GM12878 (cell line): ENCODE measurements around the gene OLIG2. TPM values are rescaled to one million over a fixed set of nuclear protein-coding genes. Genes with fewer than 3 reads are reported as not detected.
A peak's percentile ranks its signal among the peaks of the same experiment; 100 is the strongest.

Source experiments
- ATAC-seq: fragments of 200-7000 bp; cut with Tn5 transposase; 3 replicates; pipeline ENCODE4 v1.9.1; 2020; ENCODE audit warnings: mild to moderate bottlenecking, moderate library complexity
- BruUV-seq: library from RNA; stranded (reverse); fragments of 400-500 nt; replicated peaks from 2 replicates; lab custom pipeline; 2021; lab: Mats Ljungman, UMichigan
- CTCF ChIA-PET: fragments of 300-600 bp; sonication (Branson Sonifier 250); formaldehyde crosslinking; extraction: SDS; loops from one replicate; lab custom pipeline; 2021; ENCODE audit warnings: inconsistent platforms; lab: Yijun Ruan, JAX
- POLR2A ChIA-PET: fragments of 350-600 bp; formaldehyde crosslinking; extraction: SDS; loops from one replicate; lab custom pipeline; 2021; ENCODE audit warnings: inconsistent platforms; lab: Charles Lee
- RAD21 ChIA-PET: fragments of 300-600 bp; sonication (Branson Sonifier 250); formaldehyde crosslinking; loops from one replicate; lab custom pipeline; 2023; ENCODE audit warnings: antibody characterized with exemption; ENCODE audit not compliant: unreplicated experiment; lab: Charles Lee
- SMC1A ChIA-PET: fragments of 300-600 bp; sonication (Branson Sonifier 250); formaldehyde crosslinking; loops from one replicate; lab custom pipeline; 2023; ENCODE audit not compliant: unreplicated experiment, uncharacterized antibody; lab: Charles Lee
- DNase-seq: peaks from one replicate; pipeline ENCODE4 v3.0.0-alpha.2; 2011; ENCODE audit warnings: low read depth, low spot score
- FAIRE-seq: peaks from 3 replicates; lab custom pipeline; 2011; peaks lifted over from hg19 to GRCh38; lab: Jason Lieb, UNC
- H2AFZ ChIP-seq: 2 replicates; pipeline ENCODE4 v1.6.0; 2011; ENCODE audit warnings: low read depth, low read length, control low read depth; ENCODE audit not compliant: control insufficient read depth
- H3K27ac ChIP-seq: 2 replicates; pipeline ENCODE4 v1.5.1; 2011; ENCODE audit warnings: control low read depth; ENCODE audit not compliant: control insufficient read depth, insufficient read depth
- H3K27me3 ChIP-seq, 2 experiments: replicated peaks in 1 of 2; 2 replicates each; pipeline versions ENCODE4 v1.6.0 to v1.6.1; 2011; ENCODE audit warnings: low read length in 1 of 2; ENCODE audit not compliant: control insufficient read depth in 2 of 2, insufficient read depth in 2 of 2
- H3K36me3 ChIP-seq, 2 experiments: 2 replicates each; pipeline ENCODE4 v1.5.1; 2011; ENCODE audit warnings: low read length in 1 of 2; ENCODE audit not compliant: control insufficient read depth in 2 of 2, insufficient read depth in 2 of 2
- H3K4me1 ChIP-seq: 2 replicates; pipeline ENCODE4 v1.6.1; 2011; ENCODE audit warnings: mild to moderate bottlenecking, low read length, moderate library complexity, mixed read lengths; ENCODE audit not compliant: control insufficient read depth, insufficient read depth
- H3K4me2 ChIP-seq: 2 replicates; pipeline ENCODE4 v1.6.0; 2011; ENCODE audit warnings: control low read depth; ENCODE audit not compliant: control insufficient read depth, insufficient read depth
- H3K4me3 ChIP-seq: fragments of 200-600 bp; sonication (generic); 2 replicates; pipeline ENCODE4 v1.5.1; 2016
- H3K79me2 ChIP-seq: 2 replicates; pipeline ENCODE4 v1.6.0; 2011; ENCODE audit warnings: low read length; ENCODE audit not compliant: control insufficient read depth, insufficient read depth
- H3K9ac ChIP-seq: 2 replicates; pipeline ENCODE4 v1.8.0; 2011; ENCODE audit warnings: low read length, control low read depth, mixed read lengths; ENCODE audit not compliant: control insufficient read depth, insufficient read depth
- H3K9me3 ChIP-seq: replicated peaks from 3 replicates; pipeline ENCODE4 v1.5.1; 2011; ENCODE audit warnings: mild to moderate bottlenecking, low read length; ENCODE audit not compliant: control insufficient read depth, insufficient read depth
- H4K20me1 ChIP-seq: 2 replicates; pipeline ENCODE4 v1.6.0; 2011; ENCODE audit not compliant: control insufficient read depth, insufficient read depth
- CBX3 ChIP-seq: fragments of 200-600 bp; sonication (generic); IDR thresholded peaks from 2 replicates; pipeline ENCODE4 v1.6.1; 2016; ENCODE audit warnings: low read depth, borderline replicate concordance
- CHD2 ChIP-seq: IDR thresholded peaks from 2 replicates; pipeline ENCODE4 v1.6.1; 2011; ENCODE audit warnings: low read depth, low read length, improper control_type of control experiment, borderline replicate concordance
- CTCF ChIP-seq, 3 experiments: IDR thresholded peaks in 2 of 3; conservative IDR thresholded peaks in 1 of 3; 2 replicates each; pipeline ENCODE4 v1.5.1; 2011; ENCODE audit warnings: low read depth in 3 of 3, low read length in 3 of 3, mild to moderate bottlenecking in 3 of 3, control low read depth in 2 of 3, moderate library complexity in 2 of 3, inconsistent platforms in 1 of 3, mixed read lengths in 1 of 3; ENCODE audit not compliant: control insufficient read depth in 2 of 3, insufficient read depth in 1 of 3; ENCODE audit errors: extremely low read depth in 1 of 3
- IRF3 ChIP-seq: fragments of 450-650 bp; IDR thresholded peaks from 2 replicates; pipeline ENCODE4 v1.6.1; 2014; ENCODE audit warnings: mild to moderate bottlenecking
- IRF4 ChIP-seq: IDR thresholded peaks from 2 replicates; pipeline ENCODE4 v1.6.1; 2011; ENCODE audit warnings: low read depth, low read length
- MXI1 ChIP-seq: fragments of 150-350 bp; IDR thresholded peaks from 2 replicates; pipeline ENCODE4 v1.6.1; 2011; ENCODE audit warnings: low read depth, mild to moderate bottlenecking, inconsistent platforms, low read length, improper control_type of control experiment
- NKRF ChIP-seq: fragments of 450-650 bp; conservative IDR thresholded peaks from 2 replicates; pipeline ENCODE4 v1.6.1; 2017; ENCODE audit warnings: mild to moderate bottlenecking, moderate library complexity
- NR2C2 ChIP-seq: IDR thresholded peaks from 2 replicates; pipeline ENCODE4 v1.6.1; 2011; ENCODE audit warnings: borderline replicate concordance, low read depth; ENCODE audit not compliant: control insufficient read depth, insufficient read length
- PAX5 ChIP-seq: IDR thresholded peaks from 2 replicates; pipeline ENCODE4 v1.6.1; 2011; ENCODE audit warnings: low read depth, low read length, borderline replicate concordance
- RUNX3 ChIP-seq: IDR thresholded peaks from 2 replicates; pipeline ENCODE4 v1.6.1; 2012; ENCODE audit warnings: low read length, inconsistent platforms
- SPI1 ChIP-seq: IDR thresholded peaks from 2 replicates; pipeline ENCODE4 v1.6.1; 2011; ENCODE audit warnings: low read depth, mild to moderate bottlenecking, low read length, moderate library complexity, borderline replicate concordance; ENCODE audit not compliant: insufficient read depth
- SRF ChIP-seq, 2 experiments: IDR thresholded peaks; 2 replicates each; pipeline ENCODE4 v1.6.1; 2011; ENCODE audit warnings: low read depth in 2 of 2, low read length in 2 of 2, mild to moderate bottlenecking in 1 of 2, moderate library complexity in 1 of 2
- ZBTB4 ChIP-seq: fragments of 450-650 bp; formaldehyde crosslinking; IDR thresholded peaks from 2 replicates; pipeline ENCODE4 v1.4.0; 2022; ENCODE audit warnings: mild to moderate bottlenecking, moderate library complexity
- WGBS: methylation state at CpG from one replicate; pipeline ENCODE4 v1.1.6; 2016; ENCODE audit warnings: low lambda C conversion rate; ENCODE audit not compliant: insufficient replicate concordance, insufficient coverage; ENCODE audit errors: missing lambda C conversion rate; 5-methylcytosine and 5-hydroxymethylcytosine counted together
- in situ Hi-C: fragments of 300-500 bp; cut with MboI; formaldehyde crosslinking; loops from 9 replicates; pipeline ENCODE4 v1.14.3; 2018; ENCODE audit warnings: mixed read lengths
- intact Hi-C: fragments of 100-400 bp; cut with micrococcal nuclease; formaldehyde crosslinking; loops from one replicate; pipeline ENCODE4 v1.14.2; 2022; ENCODE audit not compliant: unreplicated experiment
- polyA plus RNA-seq, 11 experiments: library from polyadenylated mRNA; depleted of rRNA in 4 of 11; unstranded in 6 of 11; stranded (reverse) in 5 of 11; fragments of >200 nt; fragmentation: Nextera tagmentation in 4 of 11; fragmentation: Illumina TruSeq in 1 of 11; extraction: Ambion mirVana in 4 of 11; extraction: Trizol in 1 of 11; gene quantifications; 1 replicate in 1 of 11; 2 replicates in 10 of 11; pipeline versions ENCODE4 v1.2.1 to v1.2.3, GENCODE V29; 2011 to 2016; ENCODE audit warnings: inconsistent platforms in 2 of 11, missing spikeins in 2 of 11, low read depth in 1 of 11
- total RNA-seq, 4 experiments: library from RNA; depleted of rRNA in 3 of 4; stranded (reverse); fragments of >200 nt in 3 of 4; fragmentation: Illumina TruSeq in 1 of 4; extraction: Trizol in 1 of 4; gene quantifications; 2 replicates each; pipeline versions ENCODE4 v1.2.1 to v1.2.3, GENCODE V29; 2013 to 2021

OLIG2 gene
- total and polyA plus RNA-seq, 10 of the 15 experiments (the other 5 are each of a cell fraction or from before 2014, with no cell fraction given), result not detected

- TF ChIP-seq ZBTB4 (CRISPR knock-in tag) (no peak), CHD2 (no peak), NKRF (no peak), SRF (IDR thresholded peaks at IDR 0.05; ENCODE audit: low read depth in 2 of 2, low read length in 2 of 2) (no peak)
These were observed 35.5 kb downstream of the OLIG2 start (continued) for GRCh38 chr21:33061233-33061632.

- Histone ChIP-seq H3K4me3 (no peak overlapping the region), H3K79me2 (no peaks in the 10 kb centered on the region), H3K9me3 (no peaks in the 10 kb centered on the region), H3K4me2 (no peak overlapping the region), H3K27ac (no peak overlapping the region), H3K4me1 (no peaks in the 10 kb centered on the region), H3K36me3 (no peaks in the 10 kb centered on the region), H3K9ac (no peak overlapping the region), H4K20me1 (no peaks in the 10 kb centered on the region), H2AFZ (no peak overlapping the region), H3K27me3 (peaks cover 2 to 5% of the 10 kb centered on the region in 2 experiments; a peak in 3 of 4 replicates)
- ChIA-PET CTCF (interaction anchor here (1.5 to 1.8 kb wide), 2 partner anchors 123 to 543 kb away, joined by 3 to 4 read pairs; no protein-coding TSS in a partner anchor), RAD21 (no interaction called here), SMC1A (interaction anchor here (1.3 kb wide), 1 partner anchor 15 kb away, joined by 3 read pairs; no protein-coding TSS in a partner anchor), POLR2A (interaction anchor here (0.7 kb wide), 1 partner anchor 48 kb away, joined by 3 read pairs; no protein-coding TSS in a partner anchor)
- in situ Hi-C loops, result no loop called here
- 33% methylated on average over 5 of the region's 5 CpGs for WGBS
- FAIRE-seq (no peak), ATAC-seq (peak; percentile 41; the same call in 2 of the 3 replicates), DNase-seq (no peak)
- intact Hi-C loops, result no loop called here
- no TSS peak for BruUV-seq
- TF ChIP-seq CBX3 (no peak), IRF3 (no peak), CTCF (IDR thresholded peaks at IDR 0.05 in 2 of 3, conservative IDR thresholded peaks at IDR 0.05 in 1 of 3; ENCODE audit: control insufficient read depth in 2 of 3, extremely low read depth in 1 of 3, insufficient read depth in 1 of 3, low read depth in 3 of 3, low read length in 3 of 3) (no peak), IRF4 (no peak), MXI1 (no peak), NR2C2 (no peak), PAX5 (no peak), RUNX3 (no peak), SPI1 (no peak)
These were observed 37.7 kb downstream of the OLIG2 start for GRCh38 chr21:33063375-33063883.
